Measurements from ENCODE around the gene ADD3.
"Not testable (repeated sequence)": the region's sequence is repeated elsewhere in the genome, so short reads cannot be mapped to it uniquely, and the experiment has no call there.

Gene ADD3

GRCh38 chr10:110036640-110037039 lies 28.9 kb downstream of the ADD3 start:
- DNase-seq: no peak

- no peak for DNase-seq
Measured at GRCh38 chr10:110039254-110039653, 31.5 kb downstream of the ADD3 start.

GRCh38 chr10:110040108-110040507 lies 32.3 kb downstream of the ADD3 start:
- no peak for DNase-seq

GRCh38 chr10:110040767-110041478 lies 33.1 kb downstream of the ADD3 start:
- no peak for DNase-seq

GRCh38 chr10:110041479-110041829 lies 33.7 kb downstream of the ADD3 start:
- no peak for DNase-seq

GRCh38 chr10:110042181-110042580 lies 34.4 kb downstream of the ADD3 start:
- no peak for DNase-seq

GRCh38 chr10:110042891-110043290 lies 35.1 kb downstream of the ADD3 start:
- DNase-seq: no peak

GRCh38 chr10:110044681-110045080 lies 36.9 kb downstream of the ADD3 start:
- no peak for DNase-seq

- peak; percentile 47 for DNase-seq
Measured at GRCh38 chr10:110045772-110046171, 38.0 kb downstream of the ADD3 start.

- not testable (repeated sequence) for DNase-seq
Measured at GRCh38 chr10:110048145-110048544, 40.4 kb downstream of the ADD3 start.

GRCh38 chr10:110048781-110049180 lies 41.0 kb downstream of the ADD3 start:
- no peak for DNase-seq

GRCh38 chr10:110049889-110050591 lies 42.3 kb downstream of the ADD3 start:
- DNase-seq: not testable (repeated sequence)

- no peak for DNase-seq
Measured at GRCh38 chr10:110051487-110051886, 43.7 kb downstream of the ADD3 start.

- no peak for DNase-seq
Measured at GRCh38 chr10:110052916-110053315, 45.1 kb downstream of the ADD3 start.

GRCh38 chr10:110056822-110057221 lies 49.0 kb downstream of the ADD3 start:
- no peak for DNase-seq

- no peak for DNase-seq
Measured at GRCh38 chr10:110057456-110057855, 49.7 kb downstream of the ADD3 start.

GRCh38 chr10:110058212-110058611 lies 50.4 kb downstream of the ADD3 start:
- no peak for DNase-seq

GRCh38 chr10:110059925-110060324 lies 52.1 kb downstream of the ADD3 start:
- no peak for DNase-seq

GRCh38 chr10:110061687-110062086 lies 53.9 kb downstream of the ADD3 start:
- no peak for DNase-seq

GRCh38 chr10:110065269-110065668 lies 57.5 kb downstream of the ADD3 start:
- no peak for DNase-seq

GRCh38 chr10:110067960-110068770 lies 60.4 kb downstream of the ADD3 start:
- DNase-seq: peak; percentile 89

GRCh38 chr10:110068780-110069179 lies 61.0 kb downstream of the ADD3 start:
- DNase-seq: peak; percentile 48

GRCh38 chr10:110069502-110069982 lies 61.8 kb downstream of the ADD3 start:
- peak; percentile 67 for DNase-seq

GRCh38 chr10:110073896-110074295 lies 66.1 kb downstream of the ADD3 start:
- DNase-seq: no peak

Data from activated CD4-positive, alpha-beta T cell treated with anti-CD3 and anti-CD28 coated beads, Interleukin-10, Interleukin-2, amounts not matched to agents 100 ng/mL and 50 ng/mL, durations not matched to agents 16 hours and 8 hours (primary cell).